ENCODE measurements around the gene VSTM5.

DNA sequence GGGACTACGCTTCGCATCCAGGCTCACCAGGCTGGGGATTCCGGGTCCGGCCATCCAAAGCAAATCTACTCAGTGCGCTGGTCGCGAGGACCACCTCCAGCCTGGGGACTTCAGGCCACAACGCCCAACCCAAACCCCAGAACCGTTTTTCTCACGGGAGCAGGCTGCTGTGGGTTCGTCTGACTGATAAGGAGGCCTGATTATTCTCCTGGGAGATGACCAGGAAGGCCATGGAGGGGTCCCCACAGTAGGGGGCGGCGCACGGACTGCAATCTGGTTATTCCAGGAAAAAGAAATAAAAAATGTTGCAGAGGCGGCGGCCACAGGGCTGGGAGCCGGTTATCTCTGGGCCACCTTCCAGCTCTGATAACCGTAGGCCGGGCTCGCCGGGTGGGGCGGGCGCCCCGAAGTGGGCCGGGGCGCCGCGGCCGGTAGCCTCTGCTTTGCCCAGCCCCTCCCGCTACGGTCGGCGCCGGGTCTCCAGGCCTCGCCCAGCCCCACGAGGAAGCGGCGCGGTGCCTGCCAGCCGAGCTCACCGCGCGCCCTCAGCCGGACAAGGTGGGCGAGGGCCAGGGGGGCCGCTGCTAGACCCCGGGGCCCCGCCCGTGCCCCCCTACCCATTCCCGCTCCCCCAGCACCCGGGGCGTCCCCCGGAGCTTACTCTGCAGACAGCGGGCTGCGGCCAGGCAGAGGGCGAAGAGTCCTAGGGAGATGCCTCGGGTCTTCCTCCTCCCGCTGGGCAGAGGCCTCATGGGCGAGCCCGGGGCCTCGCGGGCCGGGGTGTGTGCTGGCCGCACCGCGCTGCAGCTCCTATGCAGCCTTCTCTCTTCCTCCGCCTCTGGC lies 446 bp downstream of the VSTM5 start:
- TF ChIP-seq, protein P1, sequence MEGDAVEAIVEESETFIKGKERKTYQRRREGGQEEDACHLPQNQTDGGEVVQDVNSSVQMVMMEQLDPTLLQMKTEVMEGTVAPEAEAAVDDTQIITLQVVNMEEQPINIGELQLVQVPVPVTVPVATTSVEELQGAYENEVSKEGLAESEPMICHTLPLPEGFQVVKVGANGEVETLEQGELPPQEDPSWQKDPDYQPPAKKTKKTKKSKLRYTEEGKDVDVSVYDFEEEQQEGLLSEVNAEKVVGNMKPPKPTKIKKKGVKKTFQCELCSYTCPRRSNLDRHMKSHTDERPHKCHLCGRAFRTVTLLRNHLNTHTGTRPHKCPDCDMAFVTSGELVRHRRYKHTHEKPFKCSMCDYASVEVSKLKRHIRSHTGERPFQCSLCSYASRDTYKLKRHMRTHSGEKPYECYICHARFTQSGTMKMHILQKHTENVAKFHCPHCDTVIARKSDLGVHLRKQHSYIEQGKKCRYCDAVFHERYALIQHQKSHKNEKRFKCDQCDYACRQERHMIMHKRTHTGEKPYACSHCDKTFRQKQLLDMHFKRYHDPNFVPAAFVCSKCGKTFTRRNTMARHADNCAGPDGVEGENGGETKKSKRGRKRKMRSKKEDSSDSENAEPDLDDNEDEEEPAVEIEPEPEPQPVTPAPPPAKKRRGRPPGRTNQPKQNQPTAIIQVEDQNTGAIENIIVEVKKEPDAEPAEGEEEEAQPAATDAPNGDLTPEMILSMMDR (IDR thresholded peaks at IDR 0.05), result no peak
- no peak for TF ChIP-seq ZFX (IDR thresholded peaks at IDR 0.05; ENCODE audit: borderline replicate concordance)

Data from 22Rv1 (cell line).